Stimulated activated CD4-positive, alpha-beta T cell treated with anti-CD3 and anti-CD28 coated beads, Interleukin-12 subunit alpha, Interleukin-12 subunit beta, amount 100 ng/mL, for 24 hours (primary cell): ENCODE results near the gene BMERB1.
A peak's percentile ranks its signal among the peaks of the same experiment; 100 is the strongest.
"Not testable (repeated sequence)": the region's sequence is repeated elsewhere in the genome, so short reads cannot be mapped to it uniquely, and the experiment has no call there.

Experiments
- DNase-seq, 2 experiments: peaks; one replicate each; pipeline ENCODE4 v3.0.0-alpha.2; 2020; ENCODE audit warnings: low read depth in 2 of 2

Gene BMERB1

DNA sequence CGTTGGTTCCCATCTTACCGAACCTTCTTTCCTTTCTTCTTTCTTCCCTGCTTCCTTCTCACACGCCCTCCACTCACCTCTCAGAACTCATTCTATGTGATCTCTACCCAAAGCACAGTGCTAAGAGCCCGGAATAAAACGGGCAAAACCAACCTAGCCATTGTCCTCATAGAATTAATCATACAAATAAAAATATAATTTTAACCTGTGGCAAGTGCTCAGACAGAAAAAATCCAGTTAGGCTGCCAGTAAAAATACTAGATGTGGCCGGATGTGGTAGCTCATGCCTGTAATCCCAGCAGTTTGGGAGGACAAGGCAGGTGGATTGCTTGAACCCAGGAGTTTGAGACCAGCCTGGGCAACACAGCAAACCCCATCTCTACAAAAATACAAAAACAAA lies 27.0 kb downstream of the BMERB1 start:
- DNase-seq: no peak

DNA sequence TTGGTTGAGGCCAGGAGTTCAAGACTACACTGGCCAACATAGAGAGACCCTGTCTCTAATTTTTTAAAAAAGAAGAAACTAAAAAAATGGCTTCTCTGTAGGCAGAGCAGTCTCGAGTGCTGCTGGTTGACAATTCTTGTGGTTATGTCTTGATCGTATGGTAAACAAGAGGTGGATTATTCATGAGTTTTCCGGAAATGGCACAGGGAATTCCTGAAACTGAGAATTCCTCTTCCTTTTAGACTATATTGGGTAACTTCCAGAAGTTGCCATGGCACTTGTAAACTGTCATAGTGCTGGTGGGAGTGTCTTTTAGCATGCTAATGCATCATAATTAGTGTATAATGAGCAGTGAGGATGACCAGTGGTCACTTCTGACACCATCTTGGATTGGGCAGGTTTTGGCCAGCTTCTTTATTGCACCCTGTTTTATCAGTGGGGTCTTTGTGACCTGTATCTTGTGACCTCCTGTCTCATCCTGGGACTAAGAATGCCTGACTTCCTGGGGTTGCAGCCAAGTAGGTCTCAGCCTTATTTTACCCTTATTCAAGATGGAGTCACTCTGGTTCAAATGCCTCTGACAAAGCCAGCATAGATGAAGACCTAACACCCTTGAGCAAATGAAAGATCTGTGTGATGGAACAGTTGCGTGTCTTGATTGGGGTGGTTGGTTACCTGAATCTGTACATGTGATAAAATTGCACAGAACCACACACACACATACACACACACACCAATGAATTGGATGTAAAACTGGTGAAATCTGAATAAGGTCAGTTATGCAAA lies 30.2 kb downstream of the BMERB1 start:
- DNase-seq: no peak

DNA sequence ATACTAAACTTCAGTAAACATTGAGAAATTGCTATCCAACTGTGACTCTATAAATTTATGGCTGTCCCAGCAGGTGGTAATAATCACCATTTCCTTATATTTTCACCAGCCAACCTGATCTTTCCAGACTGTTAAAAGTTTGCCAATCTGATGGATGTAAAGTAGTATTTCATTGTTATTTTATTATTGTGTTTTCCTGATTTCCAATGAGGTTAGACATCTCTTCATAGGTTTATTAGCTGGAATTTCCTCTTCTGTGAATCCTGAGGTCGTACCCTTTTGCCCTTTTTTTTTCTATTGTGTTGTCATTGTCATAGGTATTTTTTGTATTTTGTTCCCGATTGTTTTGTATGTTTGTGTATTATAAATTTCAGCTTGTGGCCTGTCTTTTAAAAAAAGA lies 31.7 kb downstream of the BMERB1 start:
- DNase-seq: no peak

DNA sequence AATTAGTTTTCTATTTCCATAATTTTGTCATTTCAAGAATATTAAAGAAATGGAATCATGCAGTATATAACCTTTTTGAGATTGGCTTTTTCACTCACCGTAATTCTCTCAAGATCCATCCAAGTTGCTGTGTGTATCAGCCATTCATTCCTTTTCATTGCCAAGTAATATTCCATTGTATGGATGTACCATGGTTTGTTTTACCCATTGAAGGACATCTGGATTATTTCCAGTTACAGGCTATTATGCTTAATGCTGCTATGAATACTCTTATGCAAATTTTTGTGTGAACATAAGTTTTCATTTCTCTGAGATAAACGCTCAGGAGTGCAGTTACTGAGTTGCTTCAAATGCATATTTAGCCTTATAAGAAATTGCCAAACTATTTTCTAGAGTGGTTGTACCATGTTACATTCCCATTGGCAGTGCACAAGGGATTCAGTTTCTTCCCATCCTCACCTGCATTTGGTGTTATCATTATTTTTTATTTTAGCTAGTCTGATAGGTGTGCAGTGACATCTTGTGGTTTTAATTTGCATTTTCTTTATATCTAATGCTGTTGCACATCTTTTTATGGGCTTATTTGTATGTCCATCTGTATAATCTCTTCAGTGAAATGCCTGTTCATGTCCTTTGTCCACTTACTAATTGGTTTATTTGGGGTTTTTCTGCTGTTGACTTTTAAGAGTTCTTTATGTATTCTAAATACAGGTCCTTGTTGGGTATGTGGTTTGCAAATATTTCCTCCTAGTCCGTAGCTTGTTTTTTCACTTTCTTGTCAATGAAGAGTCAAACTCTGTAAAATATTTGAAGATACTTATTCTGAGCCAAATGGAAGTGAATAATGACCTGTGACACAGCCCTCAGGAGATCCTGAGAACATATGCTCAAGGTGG lies 32.7 kb downstream of the BMERB1 start:
- DNase-seq: no peak

DNA sequence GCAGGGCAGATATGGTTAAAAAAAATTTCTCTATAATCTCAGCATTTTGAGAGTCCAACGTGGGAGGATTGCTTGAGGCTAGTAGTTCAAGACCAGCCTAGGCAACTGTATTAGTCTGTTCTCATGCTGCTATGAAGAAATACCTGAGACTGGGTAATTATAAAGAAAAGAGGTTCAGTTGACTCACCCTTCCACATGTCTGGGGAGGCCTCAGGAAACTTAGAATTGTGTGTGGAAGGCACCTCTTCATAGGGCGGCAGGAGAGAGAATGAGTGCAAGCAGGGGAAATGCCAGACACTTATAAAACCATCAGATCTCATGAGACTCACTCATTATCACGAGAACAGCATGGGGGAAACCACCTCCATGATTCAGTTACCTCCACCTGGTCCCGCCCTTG lies 42.6 kb downstream of the BMERB1 start:
- not testable (repeated sequence) for DNase-seq

DNA sequence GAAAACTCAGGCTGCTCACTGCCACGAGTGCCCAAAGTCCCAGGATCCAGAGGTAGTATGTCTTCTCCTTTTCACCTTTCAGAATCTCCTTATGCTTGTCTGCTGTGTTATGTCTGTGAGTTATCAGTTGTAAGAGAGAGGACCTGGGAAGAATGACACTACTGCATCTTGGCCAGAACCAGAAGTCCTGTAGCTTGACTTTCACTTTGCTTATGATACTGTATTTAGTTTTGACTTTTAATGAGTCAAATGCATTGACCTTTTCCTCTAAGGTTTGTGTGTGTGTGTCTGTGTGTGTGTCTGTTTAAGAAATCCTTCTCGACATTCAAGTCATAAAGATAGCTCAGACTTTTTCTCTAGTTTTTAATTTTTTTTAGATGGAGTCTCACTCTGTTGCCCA lies 43.4 kb downstream of the BMERB1 start:
- DNase-seq: no peak

DNA sequence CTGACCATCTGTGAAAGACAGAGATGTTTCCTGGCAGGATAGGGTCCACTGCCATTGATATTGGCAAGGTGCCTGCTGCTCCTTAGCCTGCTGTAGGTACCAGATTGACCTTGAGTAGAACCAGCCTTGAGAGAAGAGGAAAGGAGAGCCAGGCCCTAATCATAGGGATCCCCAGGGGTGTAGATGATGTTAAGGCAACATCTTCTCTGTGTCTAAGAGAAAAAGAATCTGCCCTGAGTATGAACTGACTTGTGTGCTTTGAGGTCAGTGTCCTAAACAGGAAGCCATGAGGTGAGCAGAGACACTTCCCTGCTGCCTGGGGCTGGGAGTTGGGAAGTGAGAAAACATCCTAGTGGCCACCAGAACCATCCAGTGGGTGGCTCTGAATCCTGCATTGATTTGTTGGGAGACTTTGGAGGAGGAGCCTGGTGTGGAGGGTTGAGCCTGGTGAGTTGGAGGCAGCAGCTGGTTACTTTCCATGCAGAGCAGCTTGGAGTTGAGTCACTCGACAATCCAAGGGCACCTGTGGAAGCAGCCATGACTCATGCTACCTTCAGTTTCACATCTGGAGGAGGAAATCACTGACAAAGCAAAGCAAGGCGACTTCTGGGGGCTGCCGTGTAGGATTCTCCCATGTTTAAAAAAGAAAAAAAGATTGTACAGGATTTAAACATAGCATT lies 47.8 kb downstream of the BMERB1 start:
- DNase-seq: peak; percentile 9 to 49

DNA sequence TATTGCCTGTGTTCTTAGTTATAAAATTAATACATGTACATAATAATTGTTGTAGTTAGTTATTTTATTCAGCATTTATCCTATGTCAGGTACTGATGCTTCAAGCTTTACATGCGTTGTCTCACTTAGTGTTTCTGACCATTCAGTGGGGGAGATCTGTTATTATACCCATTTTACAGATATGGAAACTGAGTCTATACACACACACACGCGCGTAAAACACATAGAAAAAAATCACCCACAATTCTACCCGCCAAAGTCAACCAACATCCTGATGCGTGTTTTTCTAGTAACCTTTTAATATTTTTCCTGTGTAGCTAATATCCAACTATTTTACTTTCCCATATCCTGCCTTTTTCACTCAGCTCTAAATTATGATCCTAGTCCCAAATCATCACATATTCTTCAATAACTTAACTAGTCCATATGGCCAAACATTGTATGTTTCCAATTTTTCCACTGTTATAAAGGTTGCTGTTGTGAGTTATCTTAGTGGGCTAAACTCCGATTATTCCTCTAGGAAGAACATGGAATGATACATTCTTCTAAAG lies 48.4 kb downstream of the BMERB1 start:
- DNase-seq: no peak

DNA sequence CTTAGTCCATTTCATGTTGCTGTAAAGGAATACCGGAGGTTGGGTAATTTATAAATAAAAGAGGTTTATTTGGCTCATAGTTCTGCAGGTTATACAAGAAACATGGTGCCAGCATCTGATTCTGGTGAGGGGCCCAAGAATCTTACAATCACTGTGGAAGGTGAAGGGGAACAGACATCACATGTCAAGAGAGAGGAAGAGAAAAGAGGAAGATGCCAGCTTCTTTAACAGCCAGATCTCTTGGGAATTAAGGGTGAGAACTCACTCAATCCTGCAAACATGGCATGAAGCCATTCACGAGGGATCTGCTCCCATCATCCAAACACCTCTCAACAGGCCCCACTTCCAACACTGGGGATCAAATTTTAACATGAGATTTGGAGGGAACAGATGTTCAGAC lies 49.5 kb downstream of the BMERB1 start:
- no peak for DNase-seq

DNA sequence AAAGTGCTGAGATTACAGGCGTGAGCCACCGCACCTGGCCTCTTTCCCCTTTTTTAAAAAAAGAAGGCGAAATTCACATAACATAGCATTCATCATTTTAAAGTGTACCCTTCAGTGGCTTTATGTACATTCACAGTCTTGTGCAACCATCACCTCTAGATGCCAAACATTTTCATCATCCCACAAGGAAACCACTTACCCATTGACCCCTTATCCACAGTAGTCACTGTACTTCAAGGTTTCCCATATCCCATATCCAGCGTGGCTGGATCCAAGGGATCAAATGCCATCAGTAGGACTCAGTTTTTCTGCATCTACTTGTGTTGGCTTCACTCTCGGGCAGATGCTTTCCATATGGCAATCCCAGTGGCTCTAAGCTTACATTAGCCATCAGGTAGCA lies 50.3 kb downstream of the BMERB1 start:
- no peak for DNase-seq

DNA sequence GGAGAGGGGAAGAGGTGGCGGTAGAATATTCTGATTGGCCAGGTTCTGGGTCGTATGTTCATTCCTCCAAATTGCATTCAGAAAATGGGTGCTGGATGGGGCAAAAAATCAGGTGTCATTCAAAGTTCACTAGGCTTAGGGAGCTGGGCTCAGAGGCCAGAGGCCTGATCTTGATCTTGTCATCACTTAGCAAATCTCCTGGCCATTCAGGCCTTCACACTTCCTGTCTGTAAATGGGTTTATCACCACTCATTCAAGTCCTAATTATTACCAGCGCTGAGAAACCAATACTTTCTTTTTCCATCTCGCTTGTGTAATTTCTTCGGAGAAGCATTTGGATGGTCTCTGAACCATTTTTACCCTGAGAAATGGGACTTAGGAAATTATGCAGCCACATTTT lies 50.8 kb downstream of the BMERB1 start:
- no peak for DNase-seq

DNA sequence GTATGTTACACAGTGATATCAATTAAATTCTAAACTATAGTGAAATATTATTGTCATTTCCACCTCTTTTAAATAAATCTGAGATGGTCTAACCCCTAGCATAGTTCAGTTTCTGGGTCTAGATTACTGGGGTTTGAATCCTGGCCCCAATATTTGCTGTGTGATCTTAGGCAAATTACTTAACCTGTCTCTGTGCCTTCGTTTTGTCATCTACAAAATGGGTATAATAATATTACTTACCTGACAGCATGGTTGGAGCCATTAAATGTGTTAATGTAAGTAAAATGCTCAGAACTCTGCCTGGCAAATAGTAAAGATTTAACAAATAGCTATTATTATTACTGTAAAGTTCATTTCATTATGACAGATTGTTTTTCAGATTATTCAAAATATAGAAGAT lies 52.3 kb downstream of the BMERB1 start:
- no peak for DNase-seq

DNA sequence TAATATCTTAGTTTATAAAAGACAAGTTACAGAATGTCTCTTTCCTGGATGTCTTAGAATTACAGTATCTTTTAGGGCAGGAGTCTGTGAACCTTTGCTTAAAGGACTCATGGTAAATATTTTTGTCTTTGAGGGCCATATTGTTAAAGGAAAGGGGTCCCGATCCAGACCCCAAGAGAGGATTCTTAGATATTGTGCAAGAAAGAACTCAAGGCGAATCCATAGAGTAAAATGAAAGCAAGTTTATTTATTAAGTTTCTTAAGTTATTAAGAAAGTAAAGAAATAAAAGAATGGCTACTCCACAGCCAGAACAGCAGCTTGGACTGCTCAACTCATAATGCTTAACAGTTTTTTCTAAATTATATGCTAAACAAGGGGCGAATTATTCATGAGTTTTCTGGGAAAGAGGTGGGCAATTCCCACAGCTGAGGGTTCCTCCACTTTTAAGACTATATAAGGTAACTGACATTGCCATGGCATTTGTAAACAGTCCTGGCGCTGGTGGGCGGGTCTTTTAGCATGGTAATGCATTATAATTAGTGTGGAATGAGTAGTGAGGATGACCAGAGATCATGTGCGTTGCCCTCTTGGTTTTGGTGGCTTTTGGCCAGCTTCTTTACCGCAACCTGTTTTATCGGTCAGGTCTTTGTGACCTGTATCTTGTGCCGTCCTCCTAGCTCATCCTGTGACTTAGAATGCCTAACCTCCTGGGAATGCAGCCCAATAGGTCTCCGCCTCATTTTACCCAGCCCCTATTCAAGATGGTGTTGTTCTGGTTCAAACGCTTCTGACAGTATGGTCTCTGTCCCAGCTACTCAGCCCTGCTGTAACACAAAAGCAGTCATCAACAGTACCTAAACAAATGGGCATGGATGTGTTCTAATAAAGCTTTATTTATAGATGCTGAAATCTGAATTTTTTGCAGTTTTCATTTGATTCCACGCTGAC lies 53.2 kb downstream of the BMERB1 start:
- no peak for DNase-seq

DNA sequence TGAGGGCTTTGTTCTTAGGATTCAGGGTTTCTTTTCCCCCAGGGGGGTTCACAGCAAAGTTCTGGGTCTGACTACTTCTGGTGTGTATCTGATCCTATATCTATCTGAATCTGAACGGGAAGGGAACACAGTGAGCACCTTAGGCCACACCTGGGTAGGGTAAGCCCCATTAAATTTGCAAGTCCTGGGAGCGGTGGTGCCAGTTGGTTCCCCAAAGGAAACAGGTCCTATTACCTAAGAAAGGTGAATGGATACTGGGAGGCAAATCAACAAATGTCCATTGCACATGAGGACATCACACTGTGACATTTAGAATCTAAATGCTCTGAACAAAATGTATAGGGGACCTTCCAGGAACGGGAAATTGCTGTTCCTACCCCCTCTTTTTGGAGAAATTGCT lies 54.6 kb downstream of the BMERB1 start:
- no peak for DNase-seq

DNA sequence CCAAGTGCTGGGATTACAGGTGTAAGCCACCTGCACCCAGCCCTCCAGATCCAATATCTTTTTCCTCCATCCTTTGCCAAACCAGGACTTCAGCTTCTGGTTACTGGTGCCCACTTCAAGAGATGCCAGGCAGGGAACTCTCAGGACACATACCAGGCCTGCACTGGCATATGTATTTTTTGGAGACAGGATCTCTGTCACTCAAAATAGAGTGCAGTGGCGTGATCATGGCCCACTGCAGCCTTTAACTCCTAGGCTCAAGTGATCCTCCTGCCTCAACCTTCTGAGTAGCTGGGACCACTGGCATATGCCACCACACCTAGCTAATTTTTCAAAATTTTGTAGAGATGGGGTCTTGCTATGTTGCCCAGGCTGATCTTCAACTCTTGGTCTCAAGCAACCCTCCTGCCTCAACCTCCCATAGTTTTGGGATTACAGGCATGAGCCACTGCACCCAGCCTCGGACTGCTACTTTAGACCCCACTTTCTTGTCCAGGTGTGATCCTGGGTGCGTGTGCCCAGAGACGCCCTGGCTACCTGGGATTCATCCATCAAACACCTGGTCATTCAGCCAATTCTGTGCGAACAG lies 55.8 kb downstream of the BMERB1 start:
- no peak for DNase-seq

DNA sequence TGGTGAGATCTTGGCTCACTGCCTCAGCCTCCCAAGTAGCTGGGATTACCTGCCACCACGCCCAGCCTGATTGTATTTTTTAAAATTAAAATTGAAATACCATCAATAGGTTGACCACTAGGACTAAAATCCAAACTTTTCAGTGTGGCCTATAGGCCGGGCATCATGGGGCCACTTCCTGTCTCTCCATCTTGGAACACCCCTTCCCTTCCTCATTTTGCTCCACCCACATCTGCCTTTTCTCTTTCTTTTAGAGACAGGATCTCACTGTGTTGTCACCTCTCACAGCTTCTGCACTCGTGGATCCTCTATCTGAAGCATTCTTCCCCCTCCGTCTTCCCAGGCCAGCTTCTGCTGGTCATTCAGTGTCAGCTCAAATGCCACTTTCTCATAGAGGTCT lies 57.0 kb downstream of the BMERB1 start:
- no peak for DNase-seq

DNA sequence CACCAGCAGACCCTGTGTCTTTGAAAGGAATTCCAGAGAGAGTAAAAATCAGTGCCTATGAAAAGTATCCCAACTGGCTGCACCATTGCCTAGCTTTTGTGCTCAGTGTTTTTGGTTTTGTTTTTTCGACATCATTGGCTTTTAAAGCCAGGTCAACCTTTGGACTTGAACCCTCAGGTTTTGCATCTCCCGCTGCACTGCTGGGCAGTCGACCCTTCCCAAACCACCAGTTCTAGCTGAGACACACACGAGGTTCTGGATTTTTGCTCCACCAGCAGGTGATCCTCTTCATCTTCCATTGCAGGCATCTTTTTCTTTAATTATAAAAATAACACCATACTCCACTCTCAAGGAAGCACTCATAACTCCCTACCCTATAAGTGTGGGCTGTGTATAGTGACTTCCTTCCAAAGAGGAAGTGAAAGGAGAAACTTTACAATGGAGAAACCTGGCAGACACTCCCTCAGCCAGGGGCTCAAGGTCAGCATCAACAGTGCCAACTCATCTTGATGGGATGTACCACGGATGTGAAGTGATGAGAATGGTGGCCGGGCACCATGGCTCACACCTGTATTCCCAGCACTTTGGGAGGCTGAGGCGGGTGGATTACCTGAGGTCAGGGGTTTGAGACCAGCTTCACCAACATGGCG lies 57.8 kb downstream of the BMERB1 start:
- no peak for DNase-seq

DNA sequence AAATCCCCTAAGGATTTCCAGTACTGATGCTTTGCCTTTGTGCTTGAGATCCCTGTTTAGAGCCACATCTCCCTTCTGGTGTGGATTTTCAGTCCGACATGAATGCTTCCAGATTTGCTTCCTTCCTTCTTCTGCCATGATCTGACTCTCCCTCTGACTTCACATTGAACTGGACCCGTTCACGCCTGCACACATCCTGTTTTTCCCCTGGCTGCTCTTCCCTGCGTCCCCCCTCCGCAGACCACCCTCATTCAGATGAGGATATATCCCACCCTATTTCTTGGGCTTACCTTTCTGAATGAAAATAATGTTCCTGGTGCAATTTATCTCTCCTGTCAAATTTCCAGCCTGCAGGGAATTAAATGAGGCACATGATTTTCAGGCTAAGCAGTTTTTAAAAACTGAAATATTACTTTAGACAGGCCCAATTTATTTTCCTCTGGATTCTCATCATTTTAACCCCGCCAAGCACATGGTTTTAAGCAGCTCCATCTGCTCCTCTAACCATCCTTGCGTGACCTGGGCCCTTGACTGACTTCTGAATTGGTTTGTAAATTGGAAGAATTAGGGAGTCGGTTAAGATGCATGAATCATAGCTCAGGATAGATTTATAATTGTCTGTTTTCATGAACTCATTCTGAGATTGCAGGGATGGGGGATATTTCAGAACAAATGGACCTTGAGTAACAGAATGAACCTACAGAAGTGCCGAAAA lies 59.2 kb downstream of the BMERB1 start:
- DNase-seq: no peak

DNA sequence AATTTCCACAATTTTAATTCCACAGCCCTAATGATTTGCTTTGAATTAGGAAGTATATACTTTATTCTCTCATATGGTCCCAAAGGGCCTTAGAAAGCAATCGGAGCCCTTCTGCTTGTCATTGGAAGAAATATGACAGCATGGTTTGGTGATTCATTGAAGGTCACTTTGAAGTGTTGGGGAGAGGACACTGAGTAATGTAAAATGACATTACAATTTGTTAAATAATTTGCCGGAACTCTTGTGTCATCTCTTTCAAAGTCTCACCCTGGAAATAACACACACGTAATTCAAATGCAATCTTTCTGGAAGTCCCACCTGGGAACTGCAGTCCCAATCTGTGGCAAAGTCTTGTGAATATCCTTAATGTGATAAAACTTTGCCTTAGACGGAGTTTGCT lies 59.8 kb downstream of the BMERB1 start:
- no peak for DNase-seq

DNA sequence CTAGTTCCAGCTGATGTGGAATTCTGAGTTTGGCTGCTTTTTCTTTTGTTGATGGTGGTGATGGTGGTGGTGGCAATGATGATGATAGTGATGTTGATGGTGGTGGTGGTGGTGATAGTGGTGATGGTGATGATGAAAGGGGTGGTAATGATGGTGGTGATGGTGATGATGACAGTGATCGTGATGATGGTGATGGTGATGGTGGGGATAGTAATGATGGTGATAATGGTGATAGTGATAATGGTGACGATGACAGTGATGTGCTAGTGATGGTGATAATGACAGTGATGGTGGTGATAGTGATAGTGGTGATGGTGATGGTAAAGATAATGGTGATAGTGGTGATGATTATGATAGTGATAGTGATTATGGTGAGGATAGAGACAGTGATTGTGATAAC lies 61.5 kb downstream of the BMERB1 start:
- no peak for DNase-seq
